GM21786 (cell line): ENCODE measurements around the gene TRAF4.
"Not testable (repeated sequence)": the region's sequence is repeated elsewhere in the genome, so short reads cannot be mapped to it uniquely, and the experiment has no call there.

Source experiments
- ATAC-seq: cut with Tn5 transposase; IDR thresholded peaks from one replicate; pipeline ENCODE4 v1.9.1; 2021; ENCODE audit not compliant: unreplicated experiment

The TRAF4 gene

DNA sequence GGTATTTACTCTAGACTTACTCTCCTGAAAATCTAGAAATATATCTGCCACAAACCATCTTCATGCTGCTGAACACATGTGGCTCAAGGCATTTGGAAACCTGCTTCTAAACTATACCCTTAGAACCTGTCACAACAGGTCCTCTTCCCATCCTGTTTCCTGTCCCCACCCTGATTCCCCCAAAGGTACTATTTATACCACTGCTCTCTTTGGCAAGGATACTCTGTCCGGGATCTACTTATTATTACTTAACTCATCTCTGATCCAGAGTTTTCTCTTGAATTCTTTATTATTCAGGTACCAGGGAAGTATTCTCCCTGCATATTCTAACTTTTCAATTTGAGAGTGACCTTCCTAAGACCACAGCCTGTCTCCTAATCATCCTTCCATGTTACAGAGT is 33.4 kb downstream of the TRAF4 start:
- ATAC-seq: no peak

DNA sequence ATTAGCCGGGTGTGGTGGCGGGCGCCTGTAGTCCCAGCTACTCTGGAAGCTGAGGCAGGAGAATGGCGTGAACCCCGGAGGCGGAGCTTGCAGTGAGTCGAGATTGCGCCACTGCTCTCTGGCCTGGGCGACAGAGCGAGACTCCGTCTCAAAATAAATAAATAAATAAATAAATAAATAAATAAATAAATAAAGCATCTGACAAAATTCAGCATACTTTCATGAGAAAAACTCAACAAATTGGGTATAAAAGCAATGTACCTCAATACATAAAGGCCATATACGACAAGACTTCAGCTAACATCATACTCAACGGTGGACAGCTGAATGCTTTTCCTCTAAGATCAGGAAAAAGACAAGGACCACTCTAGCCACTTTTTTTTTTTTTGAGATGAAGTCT is 35.8 kb downstream of the TRAF4 start:
- not testable (repeated sequence) for ATAC-seq

GRCh38 chr17:28783161-28783560 is 39.4 kb downstream of the TRAF4 start:
- ATAC-seq: no peak

DNA sequence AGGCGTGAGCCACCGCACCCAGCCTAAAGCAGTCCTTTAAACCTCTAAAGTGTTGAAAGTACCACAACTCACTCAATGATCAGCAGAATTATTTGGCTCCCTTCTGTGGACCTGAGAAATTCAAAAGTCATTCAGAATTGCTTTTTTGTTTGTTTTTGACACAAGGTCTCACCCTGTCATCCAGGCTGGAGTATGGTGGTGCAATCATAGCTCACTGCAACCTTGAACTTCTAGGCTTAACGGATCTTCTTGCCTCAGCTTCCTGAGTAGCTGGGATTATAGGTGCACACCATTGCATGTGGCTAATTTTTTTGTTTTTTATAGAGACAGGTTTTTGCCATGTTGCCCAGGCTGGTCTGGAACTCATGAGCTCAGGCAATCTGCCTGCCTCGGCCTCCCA is 44.3 kb downstream of the TRAF4 start:
- ATAC-seq: no peak

DNA sequence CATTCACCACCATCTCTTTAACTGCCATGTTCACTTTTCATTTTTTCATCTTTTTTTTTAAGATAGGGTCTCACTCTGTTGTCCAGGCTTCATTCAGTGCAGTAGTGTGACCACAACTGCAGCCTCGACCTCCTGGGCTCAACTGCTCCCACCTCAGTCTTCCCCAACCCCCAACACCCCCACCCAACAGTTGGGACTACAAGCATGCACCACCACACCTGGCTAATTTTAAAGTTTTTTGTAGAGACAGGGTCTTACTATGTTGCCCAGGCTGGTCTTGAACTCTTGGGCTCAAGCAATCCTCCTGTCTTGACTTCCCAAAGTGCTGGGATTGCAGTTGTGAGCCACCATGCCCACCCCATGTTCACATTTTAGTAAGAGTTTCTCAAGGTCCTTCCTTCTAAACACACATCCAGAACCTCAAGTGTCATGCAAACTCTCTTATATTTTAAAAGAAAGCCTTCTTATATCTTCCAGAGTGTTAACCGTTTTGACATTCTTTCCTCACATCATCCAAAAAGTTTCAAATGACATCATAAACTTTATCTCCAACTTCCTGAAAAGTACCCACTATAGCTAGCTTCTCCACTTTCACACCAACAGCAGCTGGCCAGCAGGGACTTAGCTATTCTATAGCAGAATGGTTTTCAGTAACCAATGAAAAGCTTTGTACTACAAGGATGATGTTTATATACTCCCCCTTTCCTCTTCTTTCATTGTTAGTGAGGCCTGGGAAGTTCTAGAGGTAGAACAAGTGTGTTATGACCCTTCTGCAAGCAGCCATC is 49.3 kb downstream of the TRAF4 start:
- ATAC-seq: no peak

- ATAC-seq: not testable (repeated sequence)
These were observed 51.1 kb downstream of the TRAF4 start for GRCh38 chr17:28794846-28795441.

DNA sequence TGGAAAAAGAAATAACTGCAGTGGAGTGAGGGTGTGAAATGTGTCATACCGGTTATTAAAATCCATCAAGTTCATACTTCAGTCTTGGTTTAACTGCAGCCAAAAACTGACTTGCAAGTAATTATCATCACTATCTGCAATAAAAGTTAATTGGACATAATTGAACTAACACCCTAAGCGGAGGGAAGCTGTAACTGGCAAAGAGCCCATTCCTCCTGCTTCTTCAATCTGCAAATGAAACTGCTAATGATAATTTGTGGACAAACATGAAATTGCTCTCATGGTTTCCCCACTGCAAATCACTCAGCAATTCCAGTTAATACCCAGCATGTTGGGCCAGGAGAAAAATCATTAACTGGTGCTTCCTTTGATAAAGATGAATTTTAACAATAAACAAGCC is 52.3 kb downstream of the TRAF4 start:
- ATAC-seq: no peak
